GM12878 (cell line): ENCODE results near the gene DRAXIN. TPM values are rescaled to one million over a fixed set of nuclear protein-coding genes. Genes with fewer than 3 reads are reported as not detected.

Experiments
- ATAC-seq: fragments of 200-7000 bp; cut with Tn5 transposase; 3 replicates; pipeline ENCODE4 v1.9.1; 2020; ENCODE audit warnings: mild to moderate bottlenecking, moderate library complexity
- BruUV-seq: library from RNA; stranded (reverse); fragments of 400-500 nt; replicated peaks from 2 replicates; lab custom pipeline; 2021; lab: Mats Ljungman, UMichigan
- CTCF ChIA-PET: fragments of 300-600 bp; sonication (Branson Sonifier 250); formaldehyde crosslinking; extraction: SDS; loops from one replicate; lab custom pipeline; 2021; ENCODE audit warnings: inconsistent platforms; lab: Yijun Ruan, JAX
- POLR2A ChIA-PET: fragments of 350-600 bp; formaldehyde crosslinking; extraction: SDS; loops from one replicate; lab custom pipeline; 2021; ENCODE audit warnings: inconsistent platforms; lab: Charles Lee
- RAD21 ChIA-PET: fragments of 300-600 bp; sonication (Branson Sonifier 250); formaldehyde crosslinking; loops from one replicate; lab custom pipeline; 2023; ENCODE audit warnings: antibody characterized with exemption; ENCODE audit not compliant: unreplicated experiment; lab: Charles Lee
- SMC1A ChIA-PET: fragments of 300-600 bp; sonication (Branson Sonifier 250); formaldehyde crosslinking; loops from one replicate; lab custom pipeline; 2023; ENCODE audit not compliant: unreplicated experiment, uncharacterized antibody; lab: Charles Lee
- DNase-seq: peaks from one replicate; pipeline ENCODE4 v3.0.0-alpha.2; 2011; ENCODE audit warnings: low read depth, low spot score
- FAIRE-seq: peaks from 3 replicates; lab custom pipeline; 2011; peaks lifted over from hg19 to GRCh38; lab: Jason Lieb, UNC
- H2AFZ ChIP-seq: 2 replicates; pipeline ENCODE4 v1.6.0; 2011; ENCODE audit warnings: low read depth, low read length, control low read depth; ENCODE audit not compliant: control insufficient read depth
- H3K27ac ChIP-seq: 2 replicates; pipeline ENCODE4 v1.5.1; 2011; ENCODE audit warnings: control low read depth; ENCODE audit not compliant: control insufficient read depth, insufficient read depth
- H3K27me3 ChIP-seq, 2 experiments: replicated peaks in 1 of 2; 2 replicates each; pipeline versions ENCODE4 v1.6.0 to v1.6.1; 2011; ENCODE audit warnings: low read length in 1 of 2; ENCODE audit not compliant: control insufficient read depth in 2 of 2, insufficient read depth in 2 of 2
- H3K36me3 ChIP-seq, 2 experiments: 2 replicates each; pipeline ENCODE4 v1.5.1; 2011; ENCODE audit warnings: low read length in 1 of 2; ENCODE audit not compliant: control insufficient read depth in 2 of 2, insufficient read depth in 2 of 2
- H3K4me1 ChIP-seq: 2 replicates; pipeline ENCODE4 v1.6.1; 2011; ENCODE audit warnings: mild to moderate bottlenecking, low read length, moderate library complexity, mixed read lengths; ENCODE audit not compliant: control insufficient read depth, insufficient read depth
- H3K4me2 ChIP-seq: 2 replicates; pipeline ENCODE4 v1.6.0; 2011; ENCODE audit warnings: control low read depth; ENCODE audit not compliant: control insufficient read depth, insufficient read depth
- H3K4me3 ChIP-seq: fragments of 200-600 bp; sonication (generic); 2 replicates; pipeline ENCODE4 v1.5.1; 2016
- H3K79me2 ChIP-seq: 2 replicates; pipeline ENCODE4 v1.6.0; 2011; ENCODE audit warnings: low read length; ENCODE audit not compliant: control insufficient read depth, insufficient read depth
- H3K9ac ChIP-seq: 2 replicates; pipeline ENCODE4 v1.8.0; 2011; ENCODE audit warnings: low read length, control low read depth, mixed read lengths; ENCODE audit not compliant: control insufficient read depth, insufficient read depth
- H3K9me3 ChIP-seq: replicated peaks from 3 replicates; pipeline ENCODE4 v1.5.1; 2011; ENCODE audit warnings: mild to moderate bottlenecking, low read length; ENCODE audit not compliant: control insufficient read depth, insufficient read depth
- H4K20me1 ChIP-seq: 2 replicates; pipeline ENCODE4 v1.6.0; 2011; ENCODE audit not compliant: control insufficient read depth, insufficient read depth
- EGR1 ChIP-seq, 2 experiments: IDR thresholded peaks; 1 replicate in 1 of 2; 2 replicates in 1 of 2; pipeline ENCODE4 v1.6.1; 2011 to 2012; ENCODE audit warnings: low read depth in 2 of 2, low read length in 2 of 2, borderline replicate concordance in 1 of 2, mild to moderate bottlenecking in 1 of 2, moderate library complexity in 1 of 2
- EZH2 ChIP-seq: IDR thresholded peaks from 2 replicates; pipeline ENCODE4 v1.6.1; 2012; ENCODE audit warnings: low read depth, mild to moderate bottlenecking, control low read depth, inconsistent platforms, low read length, borderline replicate concordance; ENCODE audit not compliant: control insufficient read depth
- MTA3 ChIP-seq: IDR thresholded peaks from 2 replicates; pipeline ENCODE4 v1.6.1; 2012; ENCODE audit warnings: low read length, inconsistent platforms, borderline replicate concordance
- MYB ChIP-seq: fragments of 150-350 bp; IDR thresholded peaks from 2 replicates; pipeline ENCODE4 v1.6.1; 2014; ENCODE audit warnings: mild to moderate bottlenecking, low read depth, low read length, borderline replicate concordance
- NFIC ChIP-seq: IDR thresholded peaks from 2 replicates; pipeline ENCODE4 v1.6.1; 2012; ENCODE audit warnings: low read depth, mild to moderate bottlenecking, inconsistent platforms, low read length, moderate library complexity
- PAX8 ChIP-seq: fragments of 450-650 bp; IDR thresholded peaks from 2 replicates; pipeline ENCODE4 v1.6.1; 2017; ENCODE audit warnings: mild to moderate bottlenecking, moderate library complexity
- RELA ChIP-seq: fragments of 450-650 bp; IDR thresholded peaks from 2 replicates; pipeline ENCODE4 v1.8.0; 2014; ENCODE audit warnings: borderline replicate concordance; ENCODE audit not compliant: partially characterized antibody
- SIX5 ChIP-seq: IDR thresholded peaks from 2 replicates; pipeline ENCODE4 v1.6.1; 2011; ENCODE audit warnings: mild to moderate bottlenecking, low read depth, low read length, moderate library complexity; ENCODE audit not compliant: severe bottlenecking
- TBL1XR1 ChIP-seq: IDR thresholded peaks from 2 replicates; pipeline ENCODE4 v1.6.1; 2012; ENCODE audit warnings: low read depth, low read length, improper control_type of control experiment
- ZNF207 ChIP-seq: fragments of 450-650 bp; IDR thresholded peaks from 2 replicates; pipeline ENCODE4 v1.6.1; 2014; ENCODE audit warnings: antibody characterized with exemption, mild to moderate bottlenecking, borderline replicate concordance
- ZZZ3 ChIP-seq: IDR thresholded peaks from 2 replicates; pipeline ENCODE4 v1.6.1; 2011; ENCODE audit warnings: low read depth; ENCODE audit not compliant: control insufficient read depth, insufficient read length
- WGBS: methylation state at CpG from one replicate; pipeline ENCODE4 v1.1.6; 2016; ENCODE audit warnings: low lambda C conversion rate; ENCODE audit not compliant: insufficient replicate concordance, insufficient coverage; ENCODE audit errors: missing lambda C conversion rate; 5-methylcytosine and 5-hydroxymethylcytosine counted together
- in situ Hi-C: fragments of 300-500 bp; cut with MboI; formaldehyde crosslinking; loops from 9 replicates; pipeline ENCODE4 v1.14.3; 2018; ENCODE audit warnings: mixed read lengths
- intact Hi-C: fragments of 100-400 bp; cut with micrococcal nuclease; formaldehyde crosslinking; loops from one replicate; pipeline ENCODE4 v1.14.2; 2022; ENCODE audit not compliant: unreplicated experiment
- polyA plus RNA-seq, 11 experiments: library from polyadenylated mRNA; depleted of rRNA in 4 of 11; unstranded in 6 of 11; stranded (reverse) in 5 of 11; fragments of >200 nt; fragmentation: Nextera tagmentation in 4 of 11; fragmentation: Illumina TruSeq in 1 of 11; extraction: Ambion mirVana in 4 of 11; extraction: Trizol in 1 of 11; gene quantifications; 1 replicate in 1 of 11; 2 replicates in 10 of 11; pipeline versions ENCODE4 v1.2.1 to v1.2.3, GENCODE V29; 2011 to 2016; ENCODE audit warnings: inconsistent platforms in 2 of 11, missing spikeins in 2 of 11, low read depth in 1 of 11
- total RNA-seq, 4 experiments: library from RNA; depleted of rRNA in 3 of 4; stranded (reverse); fragments of >200 nt in 3 of 4; fragmentation: Illumina TruSeq in 1 of 4; extraction: Trizol in 1 of 4; gene quantifications; 2 replicates each; pipeline versions ENCODE4 v1.2.1 to v1.2.3, GENCODE V29; 2013 to 2021
- TF ChIP-seq, protein P1 (sequence below): fragments of 450-650 bp; IDR thresholded peaks from 2 replicates; pipeline ENCODE4 v1.6.1; 2018; ENCODE audit warnings: mild to moderate bottlenecking, low read depth, moderate library complexity; ENCODE audit not compliant: partially characterized antibody
- TF ChIP-seq, protein P2 (sequence below): IDR thresholded peaks from 2 replicates; pipeline ENCODE4 v1.6.1; 2011; ENCODE audit warnings: low read depth, low read length, improper control_type of control experiment, borderline replicate concordance

Gene DRAXIN
- total and polyA plus RNA-seq, 10 of the 15 experiments (the other 5 are each of a cell fraction or from before 2014, with no cell fraction given): 0.01 to 0.05 (median 0.03) TPM; not detected in 3

DNA sequence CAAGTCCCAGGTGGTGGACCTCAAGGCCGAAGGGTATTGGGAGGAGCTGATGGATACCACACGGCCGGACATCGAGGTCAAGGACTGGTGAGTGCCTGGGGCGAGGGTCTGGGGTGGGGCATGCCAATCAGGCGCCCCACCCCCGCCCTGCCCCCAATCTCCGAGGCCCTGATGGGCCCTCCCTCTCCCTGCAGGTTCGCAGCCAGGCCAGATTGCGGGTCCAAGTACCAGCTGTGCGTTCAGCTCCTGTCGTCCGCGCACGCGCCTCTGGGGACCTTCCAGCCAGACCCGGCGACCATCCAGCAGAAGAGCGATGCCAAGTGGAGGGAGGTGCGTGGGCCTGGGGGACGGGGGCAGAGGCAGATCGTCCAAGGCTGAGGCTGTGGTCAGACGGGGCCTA is 33.0 kb upstream of the DRAXIN start:
- Histone ChIP-seq H3K27me3 (no peaks in the 10 kb centered on the region), H3K27ac (no peak overlapping the region), H3K79me2 (no peaks in the 10 kb centered on the region), H2AFZ (no peak overlapping the region), H4K20me1 (no peaks in the 10 kb centered on the region), H3K36me3 (peaks cover 0 to 5% of the 10 kb centered on the region in 2 experiments; a peak in 1 of 4 replicates), H3K4me1 (peaks cover 5% of the 10 kb centered on the region), H3K9ac (no peak overlapping the region), H3K4me2 (no peak overlapping the region), H3K4me3 (no peak overlapping the region), H3K9me3 (no peaks in the 10 kb centered on the region)
- intact Hi-C loops: no loop called here
- ChIA-PET RAD21 (no interaction called here), CTCF (interaction anchor here (0.6 to 1.9 kb wide), 2 partner anchors 51 to 1078 kb away, joined by 3 to 4 read pairs; no protein-coding TSS in a partner anchor), SMC1A (no interaction called here), POLR2A (no interaction called here)
- no TSS peak for BruUV-seq
- FAIRE-seq (no peak), DNase-seq (no peak), ATAC-seq (no peak)
- TF ChIP-seq EGR1 (IDR thresholded peaks at IDR 0.05; ENCODE audit: borderline replicate concordance in 1 of 2, low read depth in 2 of 2, low read length in 2 of 2) (no peak), EZH2 (no peak)
- in situ Hi-C loops: loop anchor here (5.0 kb wide), 1 partner anchor 59 kb away; no protein-coding TSS in a partner anchor
- 77% methylated on average over 16 of the region's 23 CpGs for WGBS

DNA sequence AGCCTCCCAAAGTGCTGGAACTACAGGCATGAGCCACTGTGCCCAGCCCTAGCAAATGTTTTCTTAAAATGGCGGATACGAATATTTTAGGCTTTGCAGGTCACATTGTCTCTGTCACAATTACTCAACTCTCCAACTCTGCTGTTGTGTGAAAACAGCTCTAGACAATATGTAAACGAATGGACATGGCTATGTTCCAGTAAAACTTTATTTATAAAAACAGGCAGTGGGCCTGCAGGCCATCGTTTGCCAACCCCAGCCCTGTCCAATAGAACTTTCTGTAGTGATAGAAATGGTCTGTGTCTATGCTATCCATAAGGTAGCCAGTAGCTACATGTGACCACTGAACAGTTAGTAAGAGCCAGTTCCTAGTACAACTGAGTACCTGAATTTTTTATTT is 31.8 kb upstream of the DRAXIN start:
- H3K27me3 ChIP-seq: no peaks in the 10 kb centered on the region
- H3K27ac ChIP-seq: no peak overlapping the region
- peaks cover 5% of the 10 kb centered on the region for H3K4me1 ChIP-seq
- peaks cover under 1% of the 10 kb centered on the region; the same call in 1 of the 2 replicates for H3K79me2 ChIP-seq
- in situ Hi-C loops (loop anchor here (5.0 kb wide), 1 partner anchor 58 kb away; no protein-coding TSS in a partner anchor), intact Hi-C loops (no loop called here)
- CTCF ChIA-PET: interaction anchor here (1.1 to 2.5 kb wide), 3 partner anchors 14 to 50 kb away, joined by 3 to 7 read pairs (median 4); no protein-coding TSS in a partner anchor
- no peak for DNase-seq
- BruUV-seq: no TSS peak
- 85% methylated on average over 4 of the region's 4 CpGs for WGBS
- H3K4me2 ChIP-seq: no peak overlapping the region
- no peak for FAIRE-seq
- H2AFZ ChIP-seq: no peak overlapping the region
- no peaks in the 10 kb centered on the region for H4K20me1 ChIP-seq
- RAD21 ChIA-PET: interaction anchor here (1.0 kb wide), 1 partner anchor 60 kb away, joined by 3 read pairs; no protein-coding TSS in a partner anchor
- no peak overlapping the region for H3K9ac ChIP-seq
- no peaks in the 10 kb centered on the region for H3K9me3 ChIP-seq
- POLR2A ChIA-PET: interaction anchor here (0.6 kb wide), 1 partner anchor 42 kb away, joined by 3 read pairs; no protein-coding TSS in a partner anchor
- SMC1A ChIA-PET: interaction anchor here (1.0 kb wide), 1 partner anchor 60 kb away, joined by 3 read pairs; no protein-coding TSS in a partner anchor
- H3K4me3 ChIP-seq: no peak overlapping the region
- peaks cover 0 to 5% of the 10 kb centered on the region in 2 experiments; a peak in 1 of 4 replicates for H3K36me3 ChIP-seq
- ATAC-seq: no peak
- TF ChIP-seq ZNF207 (no peak), NFIC (no peak), MTA3 (no peak), PAX8 (no peak), MYB (no peak), RELA (no peak), SIX5 (no peak), ZZZ3 (no peak), TBL1XR1 (no peak)
- TF ChIP-seq, protein P1, sequence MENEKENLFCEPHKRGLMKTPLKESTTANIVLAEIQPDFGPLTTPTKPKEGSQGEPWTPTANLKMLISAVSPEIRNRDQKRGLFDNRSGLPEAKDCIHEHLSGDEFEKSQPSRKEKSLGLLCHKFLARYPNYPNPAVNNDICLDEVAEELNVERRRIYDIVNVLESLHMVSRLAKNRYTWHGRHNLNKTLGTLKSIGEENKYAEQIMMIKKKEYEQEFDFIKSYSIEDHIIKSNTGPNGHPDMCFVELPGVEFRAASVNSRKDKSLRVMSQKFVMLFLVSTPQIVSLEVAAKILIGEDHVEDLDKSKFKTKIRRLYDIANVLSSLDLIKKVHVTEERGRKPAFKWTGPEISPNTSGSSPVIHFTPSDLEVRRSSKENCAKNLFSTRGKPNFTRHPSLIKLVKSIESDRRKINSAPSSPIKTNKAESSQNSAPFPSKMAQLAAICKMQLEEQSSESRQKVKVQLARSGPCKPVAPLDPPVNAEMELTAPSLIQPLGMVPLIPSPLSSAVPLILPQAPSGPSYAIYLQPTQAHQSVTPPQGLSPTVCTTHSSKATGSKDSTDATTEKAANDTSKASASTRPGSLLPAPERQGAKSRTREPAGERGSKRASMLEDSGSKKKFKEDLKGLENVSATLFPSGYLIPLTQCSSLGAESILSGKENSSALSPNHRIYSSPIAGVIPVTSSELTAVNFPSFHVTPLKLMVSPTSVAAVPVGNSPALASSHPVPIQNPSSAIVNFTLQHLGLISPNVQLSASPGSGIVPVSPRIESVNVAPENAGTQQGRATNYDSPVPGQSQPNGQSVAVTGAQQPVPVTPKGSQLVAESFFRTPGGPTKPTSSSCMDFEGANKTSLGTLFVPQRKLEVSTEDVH: no peak
- TF ChIP-seq, protein P2, sequence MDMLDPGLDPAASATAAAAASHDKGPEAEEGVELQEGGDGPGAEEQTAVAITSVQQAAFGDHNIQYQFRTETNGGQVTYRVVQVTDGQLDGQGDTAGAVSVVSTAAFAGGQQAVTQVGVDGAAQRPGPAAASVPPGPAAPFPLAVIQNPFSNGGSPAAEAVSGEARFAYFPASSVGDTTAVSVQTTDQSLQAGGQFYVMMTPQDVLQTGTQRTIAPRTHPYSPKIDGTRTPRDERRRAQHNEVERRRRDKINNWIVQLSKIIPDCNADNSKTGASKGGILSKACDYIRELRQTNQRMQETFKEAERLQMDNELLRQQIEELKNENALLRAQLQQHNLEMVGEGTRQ: no peak
